ENCODE results near the gene DAND5. TPM values are rescaled to one million over a fixed set of nuclear protein-coding genes. Genes with fewer than 3 reads are reported as not detected.
A peak's percentile ranks its signal among the peaks of the same experiment; 100 is the strongest.

Gene DAND5
- polyA plus RNA-seq, 3 donors: not detected

GRCh38 chr19:13015361-13016223 is 46.2 kb downstream of the DAND5 start:
- peaks cover 4 to 36% (median 20%) of the 10 kb centered on the region in 7 donors for H3K9me3 Mint-ChIP-seq
- H3K4me1 Mint-ChIP-seq: peaks cover 31% of the 10 kb centered on the region
- TF ChIP-seq CTCF (IDR thresholded peaks at IDR 0.05): no peak
- H3K4me3 Mint-ChIP-seq: peak overlapping the region in 1 of 2 donors; percentile 61
- H3K27me3 ChIP-seq (ENCODE audit: control insufficient read depth in 2 of 2, insufficient read depth in 2 of 2, low read length in 2 of 2): peaks cover 37 to 61% of the 10 kb centered on the region in 2 donors
- H3K4me3 ChIP-seq (replicated peaks in 1 of 3; ENCODE audit: low read depth in 2 of 3, low read length in 3 of 3): no peak overlapping the region
- no peak overlapping the region for H3K9ac ChIP-seq (ENCODE audit: insufficient read depth, low read length, poor library complexity, severe bottlenecking)
- H3K36me3 Mint-ChIP-seq: peaks cover 12 to 14% of the 10 kb centered on the region in 2 donors
- peaks cover 26 to 31% of the 10 kb centered on the region in 2 donors for H3K4me1 ChIP-seq (ENCODE audit: control insufficient read depth in 1 of 2, insufficient read depth in 2 of 2, low read length in 2 of 2)
- H2AFZ ChIP-seq (ENCODE audit: insufficient read depth, low read depth, low read length, poor library complexity, severe bottlenecking): no peak overlapping the region
- H3K79me2 ChIP-seq (ENCODE audit: insufficient read depth, low read length): no peaks in the 10 kb centered on the region
- intact Hi-C loops (cut with micrococcal nuclease): loop anchor here in 1 of 2 donors (5.0 kb wide), 1 partner anchor 33 kb away; no protein-coding TSS in a partner anchor
- no peak overlapping the region for H3K27ac Mint-ChIP-seq
- H3K27ac ChIP-seq (ENCODE audit: low read depth in 1 of 2, low read length in 2 of 2): no peak overlapping the region
- H4K20me1 ChIP-seq (ENCODE audit: insufficient read depth, low read length): peaks cover 63% of the 10 kb centered on the region
- H3K4me2 ChIP-seq (replicated peaks; ENCODE audit: extremely low read depth, low read length, poor library complexity, severe bottlenecking): no peak overlapping the region
- H3K9me3 ChIP-seq (replicated peaks in 1 of 2; ENCODE audit: control insufficient read depth in 1 of 2, insufficient read depth in 1 of 2, low read length in 2 of 2): peaks cover 4 to 29% of the 10 kb centered on the region in 2 donors
- H3K36me3 ChIP-seq (replicated peaks in 1 of 2; ENCODE audit: control insufficient read depth in 1 of 2, insufficient read depth in 2 of 2, low read length in 2 of 2): no peaks in the 10 kb centered on the region
- WGBS (ENCODE audit: insufficient coverage): 100% methylated on average over 1 of the region's 12 CpGs
- no peak for DNase-seq
- peaks cover 57 to 69% (median 68%) of the 10 kb centered on the region in 3 donors for H3K27me3 Mint-ChIP-seq (ENCODE audit: low read depth in 3 of 3)

- TF ChIP-seq CTCF (IDR thresholded peaks at IDR 0.05): no peak
- Mint-ChIP-seq H3K4me3 (peak overlapping the region in 1 of 2 donors; percentile 0), H3K27me3 (ENCODE audit: low read depth in 3 of 3) (peaks cover 53 to 64% (median 63%) of the 10 kb centered on the region in 3 donors), H3K36me3 (peaks cover 12 to 14% of the 10 kb centered on the region in 2 donors), H3K27ac (no peak overlapping the region), H3K9me3 (peaks cover 4 to 32% (median 20%) of the 10 kb centered on the region in 7 donors), H3K4me1 (peaks cover 31% of the 10 kb centered on the region)
- peaks cover 26 to 31% of the 10 kb centered on the region in 2 donors for H3K4me1 ChIP-seq (ENCODE audit: control insufficient read depth in 1 of 2, insufficient read depth in 2 of 2, low read length in 2 of 2)
- peaks cover 32 to 55% of the 10 kb centered on the region in 2 donors for H3K27me3 ChIP-seq (ENCODE audit: control insufficient read depth in 2 of 2, insufficient read depth in 2 of 2, low read length in 2 of 2)
- no peak overlapping the region for H3K4me2 ChIP-seq (replicated peaks; ENCODE audit: extremely low read depth, low read length, poor library complexity, severe bottlenecking)
- H3K9me3 ChIP-seq (replicated peaks in 1 of 2; ENCODE audit: control insufficient read depth in 1 of 2, insufficient read depth in 1 of 2, low read length in 2 of 2): peaks cover 4 to 24% of the 10 kb centered on the region in 2 donors
- no peak for DNase-seq
- peaks cover 57% of the 10 kb centered on the region for H4K20me1 ChIP-seq (ENCODE audit: insufficient read depth, low read length)
- no peak overlapping the region for H3K27ac ChIP-seq (ENCODE audit: low read depth in 1 of 2, low read length in 2 of 2)
- H3K36me3 ChIP-seq (replicated peaks in 1 of 2; ENCODE audit: control insufficient read depth in 1 of 2, insufficient read depth in 2 of 2, low read length in 2 of 2): no peaks in the 10 kb centered on the region
- H3K4me3 ChIP-seq (replicated peaks in 1 of 3; ENCODE audit: low read depth in 2 of 3, low read length in 3 of 3): no peak overlapping the region
- intact Hi-C loops (cut with micrococcal nuclease): loop anchor here in 1 of 2 donors (5.0 kb wide), 1 partner anchor 34 kb away; no protein-coding TSS in a partner anchor
- no peaks in the 10 kb centered on the region for H3K79me2 ChIP-seq (ENCODE audit: insufficient read depth, low read length)
- H3K9ac ChIP-seq (ENCODE audit: insufficient read depth, low read length, poor library complexity, severe bottlenecking): no peak overlapping the region
- H2AFZ ChIP-seq (ENCODE audit: insufficient read depth, low read depth, low read length, poor library complexity, severe bottlenecking): no peak overlapping the region
- 92% methylated on average over 2 of the region's 7 CpGs for WGBS (ENCODE audit: insufficient coverage)
These were observed 46.9 kb downstream of the DAND5 start for GRCh38 chr19:13016245-13016627.

All from CD14-positive monocyte (primary cell).